GM18520 (cell line): ENCODE results near the gene QRSL1.
"Not testable (repeated sequence)": the region's sequence is repeated elsewhere in the genome, so short reads cannot be mapped to it uniquely, and the experiment has no call there.

Experiments
- ATAC-seq: cut with Tn5 transposase; IDR thresholded peaks from one replicate; pipeline ENCODE4 v1.9.1; 2021; ENCODE audit not compliant: unreplicated experiment

QRSL1 gene, protein sequence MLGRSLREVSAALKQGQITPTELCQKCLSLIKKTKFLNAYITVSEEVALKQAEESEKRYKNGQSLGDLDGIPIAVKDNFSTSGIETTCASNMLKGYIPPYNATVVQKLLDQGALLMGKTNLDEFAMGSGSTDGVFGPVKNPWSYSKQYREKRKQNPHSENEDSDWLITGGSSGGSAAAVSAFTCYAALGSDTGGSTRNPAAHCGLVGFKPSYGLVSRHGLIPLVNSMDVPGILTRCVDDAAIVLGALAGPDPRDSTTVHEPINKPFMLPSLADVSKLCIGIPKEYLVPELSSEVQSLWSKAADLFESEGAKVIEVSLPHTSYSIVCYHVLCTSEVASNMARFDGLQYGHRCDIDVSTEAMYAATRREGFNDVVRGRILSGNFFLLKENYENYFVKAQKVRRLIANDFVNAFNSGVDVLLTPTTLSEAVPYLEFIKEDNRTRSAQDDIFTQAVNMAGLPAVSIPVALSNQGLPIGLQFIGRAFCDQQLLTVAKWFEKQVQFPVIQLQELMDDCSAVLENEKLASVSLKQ

DNA sequence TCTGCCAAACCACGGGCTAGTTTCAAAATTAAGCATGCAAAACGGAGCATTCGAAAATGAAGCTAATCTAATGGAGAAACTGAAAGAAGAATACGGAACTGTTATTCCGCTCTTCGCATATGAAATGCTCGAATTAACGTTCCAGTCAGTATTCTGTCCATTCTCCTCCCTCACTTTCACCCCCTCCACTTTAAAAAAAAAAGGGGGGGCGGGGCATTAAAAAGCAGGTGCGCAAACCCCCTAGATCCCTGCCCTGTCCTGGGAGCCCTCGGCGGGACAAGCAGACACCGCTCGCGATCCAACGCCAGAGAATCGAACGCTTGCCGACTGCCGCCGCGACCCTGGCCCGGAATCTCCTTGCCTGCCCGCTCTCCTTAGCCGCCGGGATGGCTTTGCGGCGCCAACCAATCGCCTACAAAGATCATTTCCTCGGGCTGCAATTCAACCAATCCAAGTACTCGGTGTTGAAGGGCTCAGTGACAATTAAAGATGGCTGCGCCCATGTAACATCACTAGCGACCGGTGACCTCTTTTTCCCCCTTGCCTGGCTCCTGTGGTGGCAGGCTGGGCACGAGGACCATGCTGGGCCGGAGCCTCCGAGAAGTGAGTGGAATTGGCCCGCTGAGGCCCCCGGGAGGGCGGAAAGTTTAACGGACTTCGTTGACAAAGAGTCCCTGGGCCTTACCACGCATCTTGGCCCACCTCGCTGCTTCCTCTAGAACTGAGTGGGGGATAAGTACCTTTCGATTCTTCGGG lies at the start of gene QRSL1, which contains the start of gene RTN4IP1:
Gene QRSL1, plus strand, starts transcription at position 476 of the 756 bp plus-strand sequence. Its CDS starts 104 bp downstream, at position 580.
Gene RTN4IP1, minus strand, starts transcription at position 396 of the 756 bp plus-strand sequence. CDS start 477 bp downstream, outside the sequence.
- peak; percentile 65 for ATAC-seq

DNA sequence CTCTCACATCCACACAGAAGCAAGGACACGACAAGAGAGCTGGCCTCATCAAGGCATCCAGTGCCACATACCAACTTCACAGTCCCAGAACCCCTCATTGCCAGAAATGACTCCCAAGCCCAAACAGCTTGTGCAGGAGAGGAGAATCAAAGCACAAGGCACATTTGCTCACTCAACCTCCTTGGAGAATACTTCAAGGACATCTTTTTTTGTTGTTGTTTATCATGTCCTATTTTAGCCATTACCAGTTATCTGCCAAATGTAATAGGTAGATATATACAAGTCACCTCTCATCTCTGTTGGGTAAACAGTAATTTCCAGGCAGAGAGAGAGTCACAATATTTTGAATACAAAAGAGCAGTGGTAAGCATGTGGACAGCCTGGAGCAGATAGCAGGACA lies 47.9 kb upstream of the QRSL1 start:
- ATAC-seq: no peak

DNA sequence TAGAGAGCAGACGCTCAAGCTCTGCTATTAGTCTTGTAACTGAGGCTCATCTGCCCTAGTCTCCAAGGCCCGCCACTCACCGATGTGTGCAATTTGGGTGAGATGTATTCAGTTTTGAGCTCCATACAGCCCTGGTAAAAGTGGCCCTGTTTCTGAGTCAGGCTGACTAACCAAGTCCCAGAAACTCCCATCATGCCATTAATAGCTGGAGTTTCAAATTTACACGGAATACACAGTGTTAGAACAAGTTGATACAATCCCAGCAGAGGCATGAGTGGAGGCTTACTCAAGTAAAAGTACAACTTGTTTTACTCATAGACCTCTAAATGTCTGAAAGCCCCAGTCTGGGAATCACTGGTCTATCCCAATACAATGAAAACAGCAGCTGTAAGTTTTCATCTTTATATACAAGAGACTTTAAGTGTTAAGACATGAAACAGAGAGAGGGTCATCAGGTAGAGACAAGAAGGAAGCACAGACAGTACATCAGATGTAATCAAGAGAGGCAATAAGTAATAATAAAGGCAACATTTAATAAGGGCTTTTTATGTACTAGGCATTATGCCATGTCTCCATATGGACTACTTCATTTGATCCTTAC lies 42.5 kb upstream of the QRSL1 start:
- ATAC-seq: no peak

DNA sequence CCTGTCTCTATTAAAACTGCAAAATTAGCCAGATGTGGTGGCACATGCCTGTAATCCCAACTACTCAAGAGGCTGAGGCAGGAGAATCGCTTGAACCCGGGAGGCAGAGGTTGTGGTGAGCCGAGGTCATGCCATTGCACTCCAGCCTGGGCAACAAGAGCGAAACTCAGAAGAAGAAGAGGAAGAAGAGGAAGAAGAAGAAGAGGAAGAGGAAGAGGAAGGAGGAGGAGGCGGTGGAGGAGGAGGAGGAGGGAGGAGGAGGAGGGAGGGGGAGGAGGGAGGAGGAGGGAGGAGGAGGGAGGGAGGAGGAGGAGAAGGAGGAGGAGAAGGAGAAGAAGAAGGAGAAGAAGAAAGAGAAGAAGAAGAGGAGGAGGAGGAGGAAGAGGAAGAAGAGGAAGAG lies 40.4 kb upstream of the QRSL1 start:
- not testable (repeated sequence) for ATAC-seq

DNA sequence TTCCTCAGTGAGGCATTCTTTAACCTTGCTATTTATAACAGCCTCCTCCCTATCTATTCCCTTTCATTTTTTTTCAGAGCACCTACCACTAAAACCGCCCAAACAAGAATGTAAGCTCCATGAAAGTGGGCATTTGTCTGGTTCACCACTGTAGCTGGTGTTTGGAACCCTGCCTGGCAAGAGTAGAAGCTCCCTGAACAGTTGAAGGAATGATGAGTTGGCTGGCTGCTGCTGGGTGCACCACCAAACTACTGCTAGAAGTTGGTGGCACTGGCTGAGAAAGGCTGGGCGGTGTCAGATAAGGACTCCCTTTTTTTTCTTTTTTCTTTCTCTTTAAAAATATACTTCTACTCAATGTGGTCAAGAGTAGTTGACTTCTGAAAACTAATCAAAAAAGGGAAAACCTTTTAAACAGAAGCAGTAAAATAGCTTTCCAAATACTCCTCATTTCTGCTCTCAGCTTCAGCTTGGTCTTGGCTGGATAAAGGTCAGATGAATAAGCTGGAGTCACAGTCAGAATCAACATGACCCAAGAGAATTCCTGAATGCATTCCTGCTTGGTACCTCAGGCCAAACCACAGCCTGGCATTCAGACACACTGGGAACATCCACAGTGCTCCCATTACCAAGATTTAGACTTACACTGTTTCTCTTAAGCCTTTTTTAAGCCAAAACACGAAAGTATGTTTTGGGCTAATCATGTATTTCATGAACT lies 38.1 kb upstream of the QRSL1 start:
- ATAC-seq: no peak

DNA sequence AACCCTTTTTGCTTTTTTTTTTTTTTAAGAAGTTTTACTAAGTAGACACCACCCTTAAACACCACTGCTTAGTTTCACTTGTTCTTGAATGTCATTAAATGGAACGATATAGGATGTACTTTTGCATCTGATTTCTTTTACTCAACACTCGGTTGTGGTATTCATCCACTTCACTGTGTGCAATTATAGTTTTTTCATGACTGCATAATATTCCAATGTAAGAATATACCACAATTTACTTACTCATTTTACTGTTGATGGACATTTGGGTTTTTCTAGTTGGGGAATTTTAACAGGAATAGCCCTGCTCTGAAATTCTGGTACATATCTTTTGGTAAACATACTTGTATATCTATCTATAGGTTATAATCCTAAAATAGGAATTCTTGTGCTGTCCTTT lies 29.9 kb upstream of the QRSL1 start:
- ATAC-seq: no peak

DNA sequence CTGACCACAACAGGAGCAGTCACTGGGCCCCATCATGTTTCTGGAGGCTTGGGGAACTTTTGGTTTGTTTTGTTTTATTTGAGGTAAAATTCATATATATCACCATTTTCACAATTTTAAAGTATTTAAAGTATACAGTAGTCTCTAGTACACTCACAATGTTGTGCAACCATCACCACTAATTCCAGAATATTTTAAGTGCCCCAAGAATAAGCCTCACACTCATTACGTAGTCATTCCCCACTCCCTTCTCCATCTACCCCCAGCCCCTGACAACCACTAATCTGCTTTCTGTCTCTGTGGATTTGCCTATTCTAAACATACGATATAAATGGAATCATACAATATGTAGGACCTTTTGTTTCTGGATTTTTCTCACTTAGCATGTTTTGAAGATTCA lies 29.0 kb upstream of the QRSL1 start:
- no peak for ATAC-seq

DNA sequence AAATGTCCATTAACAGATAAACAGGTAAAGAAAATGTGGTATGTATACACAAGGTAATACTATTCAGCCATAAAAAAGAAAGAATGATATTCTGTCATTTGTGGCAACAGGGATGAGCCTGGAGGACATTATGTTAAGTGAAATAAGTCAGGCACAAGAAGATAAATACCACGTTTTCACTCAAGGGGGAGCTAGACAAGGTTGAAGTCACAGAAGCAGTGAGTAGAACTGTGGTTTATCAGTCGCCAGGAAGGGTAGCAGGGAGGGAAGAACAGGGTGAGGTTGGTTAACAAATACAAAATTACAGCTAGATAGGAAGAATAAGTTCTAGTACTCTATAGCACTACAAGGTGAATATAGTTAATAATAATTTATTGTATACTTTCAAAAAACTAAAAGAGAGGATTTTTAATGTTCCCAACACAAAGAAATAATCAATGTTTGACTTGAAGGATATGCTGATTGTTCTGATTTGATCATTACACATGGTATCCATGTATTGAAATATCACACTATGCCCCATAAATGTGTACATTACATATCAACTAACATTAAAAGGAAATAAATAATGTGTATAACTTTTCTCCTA lies 21.2 kb upstream of the QRSL1 start:
- ATAC-seq: no peak

DNA sequence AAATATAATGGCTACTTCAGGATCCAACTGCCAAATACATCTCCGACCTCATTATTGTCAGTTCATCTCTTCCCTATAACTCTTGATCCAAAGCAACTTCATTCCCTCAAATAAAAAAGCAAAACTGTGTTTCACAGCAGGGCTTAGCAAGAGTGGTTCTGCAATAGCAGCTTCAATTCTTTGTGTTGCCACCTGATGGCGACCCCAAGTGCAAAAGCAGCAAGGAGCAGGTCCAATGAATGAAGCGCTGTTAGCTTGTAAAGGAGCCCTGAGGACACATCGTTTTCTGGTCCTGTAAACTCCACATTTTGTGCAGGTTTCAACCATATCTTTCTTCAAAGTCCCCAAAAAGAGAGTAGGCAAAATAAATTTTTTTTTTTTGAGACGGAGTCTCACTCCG lies 19.7 kb upstream of the QRSL1 start:
- ATAC-seq: no peak

DNA sequence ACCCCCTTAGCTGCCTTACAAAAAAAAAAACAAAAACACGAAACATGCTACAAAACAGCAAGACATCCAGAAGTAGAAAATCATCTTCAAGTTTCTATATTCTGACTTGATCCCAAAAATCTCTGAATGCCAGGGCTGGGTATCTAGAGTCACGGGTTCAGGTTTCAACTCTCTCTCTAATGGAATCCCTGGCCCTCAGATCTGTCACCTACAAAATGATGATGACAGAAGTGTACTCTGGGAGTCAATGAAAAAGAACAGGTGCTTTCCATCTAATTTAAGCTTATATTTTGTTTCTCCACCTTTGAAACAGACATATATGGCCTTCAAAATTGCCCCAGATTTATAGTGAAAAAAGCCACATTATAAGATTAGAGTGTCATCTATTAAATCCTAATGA lies 18.3 kb upstream of the QRSL1 start:
- no peak for ATAC-seq

DNA sequence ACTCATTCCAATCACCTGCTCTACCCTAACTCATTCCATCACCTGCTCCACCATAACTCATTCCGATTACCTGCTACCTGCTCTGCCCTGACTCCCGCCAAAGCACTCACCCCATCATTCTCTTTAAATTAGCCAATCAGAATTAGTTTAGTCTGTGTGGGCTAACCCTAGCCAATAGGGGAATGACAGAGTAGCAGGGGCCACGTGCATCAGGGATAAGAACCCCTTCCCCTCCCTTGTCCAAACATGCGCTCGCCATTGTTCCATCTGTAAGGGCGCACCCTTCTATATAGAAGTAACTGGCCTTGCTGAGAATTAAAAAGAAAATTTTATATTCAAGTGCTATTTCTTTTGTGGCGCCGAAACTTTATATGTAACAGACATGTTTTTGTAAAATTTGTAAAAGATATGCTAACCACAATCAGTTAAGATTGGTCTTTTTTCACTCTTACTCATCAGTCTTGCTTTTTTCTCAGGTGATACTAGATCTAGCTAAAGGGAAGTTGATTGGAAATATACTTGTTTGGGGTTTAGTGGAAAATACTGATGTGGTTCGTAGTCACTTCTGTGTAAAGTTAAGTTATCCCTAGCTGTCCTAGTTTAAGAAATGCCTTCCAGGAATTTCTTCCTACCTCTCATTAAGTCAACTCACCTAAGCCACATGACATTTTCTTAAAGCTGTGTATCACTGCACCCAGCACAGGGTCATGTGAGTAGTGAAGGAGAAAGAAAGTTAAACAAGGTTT lies 16.5 kb upstream of the QRSL1 start:
- ATAC-seq: no peak

DNA sequence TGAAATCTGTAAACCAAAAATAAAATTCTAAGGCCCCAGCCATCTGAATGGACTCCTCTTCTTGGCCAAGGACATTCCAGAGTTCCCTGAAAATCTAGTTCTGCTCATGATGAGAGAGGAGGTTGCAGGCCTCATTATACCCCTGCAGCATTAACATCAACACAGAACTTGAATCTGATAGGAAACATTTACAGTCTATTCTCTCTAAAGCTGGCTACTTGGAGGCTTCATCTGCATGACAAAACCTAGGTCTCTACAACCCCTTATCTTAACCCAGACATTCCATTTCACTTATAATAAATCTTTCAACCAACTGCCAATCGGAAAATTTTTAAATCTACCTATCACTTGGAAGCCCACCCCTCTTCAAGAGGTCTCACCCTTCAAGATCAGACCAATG lies 15.8 kb upstream of the QRSL1 start:
- no peak for ATAC-seq

DNA sequence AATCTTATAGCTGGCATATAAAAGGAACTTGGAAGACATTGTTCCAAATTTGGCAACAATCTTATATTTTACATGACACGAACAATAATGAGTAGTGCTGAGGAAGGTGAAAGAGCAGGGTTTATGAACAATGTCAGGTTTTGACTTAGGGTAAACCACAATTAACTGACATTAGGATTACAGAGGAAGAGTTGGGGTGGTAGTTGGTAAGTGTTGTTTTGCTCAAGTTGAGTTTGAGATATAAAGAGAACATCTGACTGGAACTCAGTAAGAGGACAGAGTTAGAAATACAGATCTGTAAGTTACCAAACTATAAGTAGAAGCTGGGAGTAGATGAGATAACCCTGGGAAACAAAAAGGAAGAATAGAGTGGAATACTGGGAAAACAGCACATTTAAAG lies 15.2 kb upstream of the QRSL1 start:
- ATAC-seq: no peak

DNA sequence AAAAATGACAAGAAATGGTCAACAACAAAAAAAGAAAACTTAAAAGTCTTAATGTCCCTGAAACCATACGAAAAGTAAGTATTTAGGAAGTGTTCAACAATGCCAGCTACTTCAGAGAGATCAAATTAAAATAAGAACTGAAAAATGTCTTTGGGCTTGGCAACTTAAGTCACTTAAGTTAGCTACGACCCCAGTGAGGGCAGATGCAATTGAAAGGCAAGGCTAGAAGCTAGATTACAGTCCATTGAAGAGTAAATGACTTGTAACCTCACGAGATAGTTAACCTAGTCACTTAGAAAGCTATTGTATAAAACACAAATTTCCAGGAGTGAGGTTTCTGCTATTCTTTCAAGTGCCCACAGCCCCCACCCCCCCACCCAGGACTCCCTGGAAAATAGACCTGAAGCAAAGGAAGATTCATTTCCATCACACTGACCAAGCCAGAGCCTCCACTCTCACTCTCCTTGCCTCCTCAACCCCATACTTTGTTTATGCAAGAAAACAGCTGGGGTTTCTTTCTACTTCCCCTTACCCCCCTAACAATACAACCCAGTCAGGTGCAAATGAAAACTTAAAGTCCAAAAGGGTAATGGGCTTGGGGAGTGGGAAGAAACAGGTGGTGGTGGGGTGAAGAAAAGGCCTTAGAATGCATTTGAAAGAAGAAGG lies 14.7 kb upstream of the QRSL1 start:
- no peak for ATAC-seq

DNA sequence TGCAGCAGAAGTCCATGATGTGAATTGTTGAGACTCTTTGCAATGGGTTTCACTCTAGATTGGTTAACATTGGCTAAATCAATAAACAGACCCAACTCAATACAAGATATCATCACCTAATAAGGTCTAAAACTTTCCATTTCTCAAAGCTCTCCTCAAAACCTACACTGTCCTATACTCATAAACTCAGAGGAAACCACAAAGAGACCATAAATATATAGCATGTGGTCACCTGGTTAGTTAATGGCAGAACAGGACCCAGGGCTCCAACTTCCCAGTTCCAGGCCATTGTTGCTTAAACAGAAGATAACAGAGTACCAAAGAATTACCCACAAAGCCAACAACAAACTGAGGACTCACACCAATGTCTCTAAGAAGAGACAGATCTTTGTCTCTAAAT lies 12.1 kb upstream of the QRSL1 start:
- no peak for ATAC-seq

DNA sequence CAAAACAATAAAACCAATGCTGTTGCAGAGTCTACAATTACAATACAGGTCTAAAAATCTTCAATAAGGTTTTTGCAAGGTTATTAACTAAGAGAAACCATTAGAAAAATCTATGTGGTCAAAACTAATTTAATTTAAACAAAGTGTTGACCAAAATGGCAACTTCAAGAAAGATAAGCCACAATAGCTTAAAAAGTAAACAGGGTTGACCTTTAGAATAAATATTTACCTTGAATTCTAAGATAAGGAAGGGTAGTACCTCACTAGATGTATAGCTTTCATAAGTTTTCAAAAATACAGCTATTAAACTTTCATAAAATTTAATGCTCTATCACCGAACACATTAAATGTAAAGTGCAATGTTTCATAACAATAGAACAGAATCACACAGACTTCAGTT lies 11.5 kb upstream of the QRSL1 start:
- no peak for ATAC-seq

DNA sequence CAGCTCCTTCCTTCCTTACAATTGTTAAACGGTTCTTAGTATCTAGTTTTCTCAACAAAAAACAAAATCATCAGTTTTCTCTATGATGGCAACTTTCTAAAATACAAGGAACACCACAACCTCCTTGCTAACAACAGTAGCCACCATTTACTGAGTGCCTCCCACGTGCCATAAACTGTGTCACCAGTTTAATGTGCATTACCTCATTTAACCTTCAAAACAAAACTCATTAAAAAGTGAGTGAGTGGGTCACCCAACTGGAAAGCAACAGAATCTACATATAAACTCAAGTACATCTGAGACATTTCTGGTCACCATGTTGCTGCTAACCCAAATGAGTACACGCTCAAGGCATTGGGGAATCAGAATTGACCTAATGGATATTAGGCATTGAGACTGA lies 11.1 kb upstream of the QRSL1 start:
- ATAC-seq: no peak

DNA sequence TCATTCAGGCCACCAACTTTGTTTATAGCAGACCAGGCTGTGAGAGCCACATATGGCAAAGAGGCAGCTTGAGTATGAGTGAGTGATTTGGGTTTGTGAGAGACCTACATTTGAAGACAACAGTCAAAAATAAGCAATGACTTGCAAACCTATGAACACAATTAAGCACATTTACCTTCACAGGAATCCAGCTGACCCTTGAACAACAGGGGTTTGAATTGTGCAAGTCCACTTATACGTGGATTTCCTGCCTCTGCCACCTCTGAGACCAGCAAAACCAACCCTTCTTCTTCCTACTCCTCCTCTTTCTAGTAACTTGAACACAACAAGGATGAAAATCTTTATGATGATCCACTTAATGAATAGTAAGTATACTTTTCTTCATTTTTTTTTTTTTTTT lies 10.2 kb upstream of the QRSL1 start:
- ATAC-seq: no peak

DNA sequence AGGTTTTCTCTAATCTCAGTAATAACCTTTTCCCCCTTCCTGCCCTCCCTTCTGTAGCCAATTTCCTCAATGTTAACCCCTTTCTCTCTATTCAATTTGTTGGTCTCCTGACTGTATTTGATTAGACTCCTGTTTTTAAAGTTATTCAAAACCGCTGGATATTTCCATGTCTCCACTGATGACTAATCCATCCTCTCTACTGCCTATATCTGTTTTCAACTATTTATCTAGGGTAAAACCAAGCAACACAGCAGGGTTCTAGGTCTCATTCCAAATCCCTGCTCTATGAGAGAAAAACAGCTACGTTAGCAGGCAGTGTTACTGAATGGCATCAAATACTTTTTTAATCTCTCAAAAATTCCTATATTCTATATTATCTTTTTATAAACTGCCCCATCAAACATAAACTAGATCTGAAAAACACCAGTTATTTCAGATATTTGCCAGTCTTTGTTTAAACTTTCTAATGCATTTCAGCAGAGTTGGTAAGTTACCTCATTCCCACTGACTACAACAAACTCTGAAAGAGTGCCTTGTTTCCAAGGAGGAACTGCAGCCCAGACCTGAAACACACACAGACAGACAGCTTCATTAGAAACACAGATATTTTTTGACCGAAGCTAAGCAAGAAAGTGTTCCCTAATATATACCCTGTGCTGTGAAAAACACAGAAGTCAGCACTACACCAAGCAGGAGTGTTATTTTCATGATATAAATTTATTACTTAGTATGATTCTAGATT lies 8.3 kb upstream of the QRSL1 start:
- ATAC-seq: no peak
